Stimulated activated naive CD8-positive, alpha-beta T cell treated with anti-CD3 and anti-CD28 coated beads, Interleukin-15, Interleukin-2, amounts not matched to agents 100 U/mL and 50 U/mL, for 24 hours (primary cell): ENCODE data around the gene GALNT2.
A peak's percentile ranks its signal among the peaks of the same experiment; 100 is the strongest.

ENCODE experiments used
- ATAC-seq: fragments of 150-1000 bp; cut with Tn5 transposase; one replicate; pipeline ENCODE4 v1.10.0; 2021
- DNase-seq: peaks from one replicate; pipeline ENCODE4 v3.0.0; 2021

GALNT2 gene

GRCh38 chr1:230261928-230262650 is 195.1 kb downstream of the GALNT2 start:
- DNase-seq (no peak), ATAC-seq (no peak)

GRCh38 chr1:230262867-230263567 is 196.0 kb downstream of the GALNT2 start:
- ATAC-seq (no peak), DNase-seq (no peak)

GRCh38 chr1:230263568-230264195 is 196.6 kb downstream of the GALNT2 start:
- DNase-seq (no peak), ATAC-seq (no peak)

GRCh38 chr1:230264342-230264741 is 197.3 kb downstream of the GALNT2 start:
- ATAC-seq, result no peak
- DNase-seq, result no peak

GRCh38 chr1:230265200-230266115 is 198.4 kb downstream of the GALNT2 start:
- DNase-seq (no peak), ATAC-seq (no peak)

GRCh38 chr1:230266456-230266855 is 199.4 kb downstream of the GALNT2 start:
- DNase-seq (no peak), ATAC-seq (no peak)

- DNase-seq, result no peak
- no peak for ATAC-seq
Measured at GRCh38 chr1:230267338-230268065, 200.5 kb downstream of the GALNT2 start.

GRCh38 chr1:230268371-230269170 is 201.5 kb downstream of the GALNT2 start:
- DNase-seq (no peak), ATAC-seq (no peak)

GRCh38 chr1:230270185-230270558 is 203.1 kb downstream of the GALNT2 start:
- no peak for ATAC-seq

GRCh38 chr1:230270559-230271281 is 203.7 kb downstream of the GALNT2 start:
- ATAC-seq, result peak; percentile 94
- DNase-seq, result peak; percentile 41

More at GRCh38 chr1:230270185-230270558, 203.1 kb downstream of the GALNT2 start:
- DNase-seq, result no peak

- ATAC-seq (no peak), DNase-seq (no peak)
Measured at GRCh38 chr1:230271300-230272035, 204.4 kb downstream of the GALNT2 start.

- ATAC-seq (no peak), DNase-seq (no peak)
Measured at GRCh38 chr1:230272557-230272956, 205.5 kb downstream of the GALNT2 start.

- no peak for ATAC-seq
Measured at GRCh38 chr1:230273141-230273710, 206.2 kb downstream of the GALNT2 start.

GRCh38 chr1:230274254-230274653 is 207.2 kb downstream of the GALNT2 start:
- ATAC-seq (no peak), DNase-seq (no peak)

More at GRCh38 chr1:230273141-230273710, 206.2 kb downstream of the GALNT2 start:
- DNase-seq, result no peak

GRCh38 chr1:230276401-230276800 is 209.4 kb downstream of the GALNT2 start:
- no peak for ATAC-seq

GRCh38 chr1:230277201-230278025 is 210.4 kb downstream of the GALNT2 start:
- DNase-seq (no peak), ATAC-seq (no peak)

More at GRCh38 chr1:230276401-230276800, 209.4 kb downstream of the GALNT2 start:
- no peak for DNase-seq

GRCh38 chr1:230278376-230278775 is 211.3 kb downstream of the GALNT2 start:
- DNase-seq, result no peak
- no peak for ATAC-seq
